PC-9 (cell line): Measurements from ENCODE around the gene MYCT1.

Source experiments
- EZH2 ChIP-seq: fragments of 200-600 bp; sonication (generic); IDR thresholded peaks from 2 replicates; pipeline ENCODE4 v1.8.0; 2017; ENCODE audit warnings: antibody characterized with exemption, low read depth
- TF ChIP-seq, protein P1 (sequence below): fragments of 200-600 bp; sonication (generic); conservative IDR thresholded peaks from 2 replicates; pipeline ENCODE4 v1.6.1; 2017; ENCODE audit warnings: mixed run types, antibody characterized with exemption, mild to moderate bottlenecking, moderate library complexity

DNA sequence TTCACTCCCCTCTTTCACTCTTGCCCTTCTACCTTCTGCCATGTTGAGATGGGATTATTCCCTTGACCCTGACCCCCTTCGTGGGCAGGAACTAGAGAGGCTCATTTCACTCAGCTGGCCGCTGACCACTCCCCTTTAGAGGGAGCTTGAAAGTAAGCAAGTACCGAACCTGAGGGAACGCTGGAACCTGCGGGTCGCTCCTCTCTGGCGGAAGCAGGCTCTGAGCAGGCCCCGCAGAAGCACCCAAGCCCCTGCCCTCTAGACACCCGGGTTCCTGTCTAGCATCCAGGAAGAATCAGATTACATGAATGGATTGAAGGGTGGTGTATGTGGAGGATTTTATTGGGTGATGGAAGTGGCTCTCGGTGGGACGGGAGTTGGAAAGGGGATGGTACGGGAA is 11.9 kb upstream of the MYCT1 start:
- no peak for TF ChIP-seq EZH2
- TF ChIP-seq, protein P1, sequence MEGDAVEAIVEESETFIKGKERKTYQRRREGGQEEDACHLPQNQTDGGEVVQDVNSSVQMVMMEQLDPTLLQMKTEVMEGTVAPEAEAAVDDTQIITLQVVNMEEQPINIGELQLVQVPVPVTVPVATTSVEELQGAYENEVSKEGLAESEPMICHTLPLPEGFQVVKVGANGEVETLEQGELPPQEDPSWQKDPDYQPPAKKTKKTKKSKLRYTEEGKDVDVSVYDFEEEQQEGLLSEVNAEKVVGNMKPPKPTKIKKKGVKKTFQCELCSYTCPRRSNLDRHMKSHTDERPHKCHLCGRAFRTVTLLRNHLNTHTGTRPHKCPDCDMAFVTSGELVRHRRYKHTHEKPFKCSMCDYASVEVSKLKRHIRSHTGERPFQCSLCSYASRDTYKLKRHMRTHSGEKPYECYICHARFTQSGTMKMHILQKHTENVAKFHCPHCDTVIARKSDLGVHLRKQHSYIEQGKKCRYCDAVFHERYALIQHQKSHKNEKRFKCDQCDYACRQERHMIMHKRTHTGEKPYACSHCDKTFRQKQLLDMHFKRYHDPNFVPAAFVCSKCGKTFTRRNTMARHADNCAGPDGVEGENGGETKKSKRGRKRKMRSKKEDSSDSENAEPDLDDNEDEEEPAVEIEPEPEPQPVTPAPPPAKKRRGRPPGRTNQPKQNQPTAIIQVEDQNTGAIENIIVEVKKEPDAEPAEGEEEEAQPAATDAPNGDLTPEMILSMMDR = no peak
